Mesendoderm (in vitro differentiated cells): ENCODE data around the gene HSF5.

Experiments used
- DNase-seq: peaks from one replicate; pipeline ENCODE4 v3.0.0; 2013
- H2AK5ac ChIP-seq: 2 replicates; pipeline ENCODE4 v1.6.1; 2013; ENCODE audit warnings: low read length, inconsistent platforms
- H2BK120ac ChIP-seq: 2 replicates; pipeline ENCODE4 v1.6.1; 2013; ENCODE audit warnings: low read depth, mild to moderate bottlenecking, low read length, moderate library complexity, mixed read lengths
- H2BK15ac ChIP-seq: replicated peaks from 2 replicates; pipeline ENCODE4 v1.6.1; 2013; ENCODE audit warnings: low read depth, mild to moderate bottlenecking, moderate library complexity
- H2BK5ac ChIP-seq: 2 replicates; pipeline ENCODE4 v1.6.1; 2013; ENCODE audit warnings: low read length, inconsistent platforms
- H3K18ac ChIP-seq: 2 replicates; pipeline ENCODE4 v1.6.1; 2013; ENCODE audit warnings: mild to moderate bottlenecking, low read length, mixed read lengths
- H3K23ac ChIP-seq: one replicate; pipeline ENCODE4 v1.6.1; 2013; ENCODE audit warnings: low read length
- H3K27ac ChIP-seq: 2 replicates; pipeline ENCODE4 v1.5.1; 2013; ENCODE audit warnings: low read depth, mild to moderate bottlenecking, inconsistent platforms, low read length, moderate library complexity
- H3K27me3 ChIP-seq: 2 replicates; pipeline ENCODE4 v1.6.1; 2013; ENCODE audit warnings: low read length, control low read depth, mild to moderate bottlenecking, inconsistent platforms; ENCODE audit not compliant: insufficient read depth, poor library complexity
- H3K36me3 ChIP-seq: 2 replicates; pipeline ENCODE4 v1.6.1; 2013; ENCODE audit warnings: low read length, inconsistent platforms; ENCODE audit not compliant: control insufficient read depth, insufficient read depth
- H3K4ac ChIP-seq: one replicate; pipeline ENCODE4 v1.6.1; 2013; ENCODE audit warnings: low read depth, mild to moderate bottlenecking, low read length, moderate library complexity
- H3K4me1 ChIP-seq: 2 replicates; pipeline ENCODE4 v1.6.1; 2013; ENCODE audit warnings: low read depth, low read length, inconsistent platforms; ENCODE audit not compliant: control insufficient read depth
- H3K4me2 ChIP-seq: 2 replicates; pipeline ENCODE4 v1.6.1; 2013; ENCODE audit warnings: low read length
- H3K4me3 ChIP-seq: 2 replicates; pipeline ENCODE4 v1.5.1; 2013; ENCODE audit warnings: mild to moderate bottlenecking, low read length
- H3K56ac ChIP-seq: one replicate; pipeline ENCODE4 v1.6.1; 2013; ENCODE audit warnings: low read length
- H3K79me1 ChIP-seq: 2 replicates; pipeline ENCODE4 v1.6.1; 2013; ENCODE audit warnings: low read length, inconsistent platforms
- H3K79me2 ChIP-seq: 2 replicates; pipeline ENCODE4 v1.6.1; 2013; ENCODE audit warnings: mild to moderate bottlenecking, low read length; ENCODE audit not compliant: control insufficient read depth, insufficient read depth
- H3K9ac ChIP-seq: 2 replicates; pipeline ENCODE4 v1.6.1; 2013; ENCODE audit warnings: low read length, inconsistent platforms
- H4K5ac ChIP-seq: one replicate; pipeline ENCODE4 v1.6.1; 2013; ENCODE audit warnings: low read length
- H4K8ac ChIP-seq: one replicate; pipeline ENCODE4 v1.6.1; 2013; ENCODE audit warnings: low read depth, mild to moderate bottlenecking, control low read depth, low read length, moderate library complexity
- WGBS: extraction: QIAGEN DNeasy Blood & Tissue Kit; methylation state at CpG from one replicate; pipeline ENCODE4 v1.1.7; 2013; ENCODE audit warnings: low lambda C conversion rate, missing lambda C conversion rate; ENCODE audit not compliant: insufficient coverage; ENCODE audit errors: extremely low coverage; 5-methylcytosine and 5-hydroxymethylcytosine counted together

The HSF5 gene

DNA sequence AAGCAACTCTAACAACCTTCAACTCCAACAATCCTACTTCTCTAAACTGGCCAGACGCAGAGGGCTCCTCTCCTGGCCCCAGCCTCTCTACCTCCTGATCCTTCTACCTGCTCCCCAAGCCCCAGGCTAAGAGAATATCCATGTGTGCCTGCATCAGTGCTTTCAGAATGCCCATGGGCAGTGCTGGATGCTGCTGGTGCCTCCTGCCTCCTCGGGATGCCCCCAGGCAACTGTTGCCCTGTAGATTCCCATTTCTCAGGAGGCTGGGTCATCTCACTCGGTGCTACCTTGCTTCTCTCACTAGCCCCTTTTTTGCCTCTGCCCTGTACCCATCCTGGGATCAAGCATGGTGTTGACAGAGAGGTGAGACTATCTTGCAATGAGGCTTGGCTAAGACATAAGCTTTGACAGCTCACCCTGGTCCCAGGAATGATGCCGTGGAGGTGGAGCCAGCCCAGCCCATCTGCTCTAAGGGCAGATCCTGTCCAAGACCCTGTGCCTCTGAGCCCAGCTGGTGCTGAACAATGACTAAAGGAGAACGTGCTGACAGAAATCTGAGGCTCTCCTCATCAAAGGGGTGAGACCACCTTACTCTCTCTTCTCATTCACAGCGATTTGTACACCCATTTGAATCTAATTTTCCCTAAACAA, 116.8 kb downstream of the HSF5 start:
- Histone ChIP-seq H4K5ac (no peak overlapping the region), H3K4ac (no peak overlapping the region), H3K56ac (no peak overlapping the region), H2BK120ac (no peak overlapping the region), H3K18ac (no peak overlapping the region), H3K79me1 (no peaks in the 10 kb centered on the region), H4K8ac (no peak overlapping the region), H3K27ac (no peak overlapping the region), H3K79me2 (no peaks in the 10 kb centered on the region), H3K4me2 (no peak overlapping the region), H3K4me3 (no peak overlapping the region), H3K9ac (no peak overlapping the region), H2BK15ac (no peak overlapping the region), H3K23ac (no peak overlapping the region), H2AK5ac (no peak overlapping the region), H3K4me1 (peaks cover 3% of the 10 kb centered on the region), H2BK5ac (no peak overlapping the region), H3K36me3 (no peaks in the 10 kb centered on the region), H3K27me3 (no peaks in the 10 kb centered on the region)
- no CpG with 5 or more reads among the region's 6 CpGs for WGBS
- no peak for DNase-seq

DNA sequence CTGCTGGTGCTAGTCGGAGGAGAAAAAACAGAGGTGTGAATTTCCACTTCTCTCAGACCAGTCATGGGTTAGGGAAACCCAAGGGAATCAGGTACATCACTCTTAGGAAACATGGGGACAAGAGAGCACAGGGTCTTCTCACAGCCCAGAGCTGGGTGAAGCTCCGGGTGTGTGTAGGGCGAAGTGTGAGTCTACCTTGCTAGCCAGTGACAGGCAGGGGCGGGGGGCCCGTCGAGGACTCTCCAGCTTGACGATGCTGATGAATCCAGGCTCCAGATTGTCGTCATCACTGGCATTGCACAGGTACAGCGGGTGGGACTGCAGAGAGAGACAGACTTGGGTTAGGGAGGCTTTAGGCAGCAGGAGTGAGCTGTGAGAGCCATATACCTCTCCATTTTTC, 117.5 kb downstream of the HSF5 start:
- Histone ChIP-seq H3K79me1 (no peaks in the 10 kb centered on the region), H3K27me3 (no peaks in the 10 kb centered on the region), H3K79me2 (no peaks in the 10 kb centered on the region), H3K4me2 (no peak overlapping the region), H3K27ac (no peak overlapping the region), H2BK5ac (no peak overlapping the region), H3K4ac (no peak overlapping the region), H3K56ac (no peak overlapping the region), H3K4me3 (no peak overlapping the region), H2AK5ac (no peak overlapping the region), H4K8ac (no peak overlapping the region), H3K36me3 (no peaks in the 10 kb centered on the region), H4K5ac (no peak overlapping the region), H3K18ac (no peak overlapping the region), H2BK120ac (no peak overlapping the region), H3K4me1 (no peaks in the 10 kb centered on the region), H2BK15ac (no peak overlapping the region), H3K23ac (no peak overlapping the region), H3K9ac (no peak overlapping the region)
- DNase-seq = no peak
- WGBS = no CpG with 5 or more reads among the region's 9 CpGs

DNA sequence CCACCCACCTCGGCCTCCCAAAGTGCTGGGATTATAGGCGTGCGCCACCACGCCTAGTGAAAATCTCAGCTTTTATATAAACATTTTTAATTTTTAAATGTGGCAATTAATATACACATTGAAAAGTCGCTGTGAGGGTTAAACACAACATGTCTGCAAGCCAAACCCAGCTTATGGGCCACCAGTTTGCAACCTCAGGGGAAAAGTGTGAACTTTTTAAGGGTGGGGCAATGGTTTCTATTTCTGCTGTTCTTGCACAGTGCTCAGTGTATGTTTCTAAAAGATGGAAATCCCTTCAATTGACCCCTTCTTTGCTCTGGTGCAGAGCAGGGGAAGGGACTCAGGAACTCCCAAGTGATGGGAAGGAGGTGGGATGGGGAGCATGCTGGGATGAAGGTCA, 117.9 kb downstream of the HSF5 start:
- Histone ChIP-seq H4K8ac (no peak overlapping the region), H3K4ac (no peak overlapping the region), H2BK120ac (no peak overlapping the region), H3K56ac (no peak overlapping the region), H3K27me3 (no peaks in the 10 kb centered on the region), H3K18ac (no peak overlapping the region), H3K79me2 (no peaks in the 10 kb centered on the region), H2AK5ac (no peak overlapping the region), H3K4me1 (no peaks in the 10 kb centered on the region), H3K9ac (no peak overlapping the region), H3K4me3 (no peak overlapping the region), H3K4me2 (no peak overlapping the region), H2BK15ac (no peak overlapping the region), H3K79me1 (no peaks in the 10 kb centered on the region), H3K36me3 (no peaks in the 10 kb centered on the region), H3K27ac (no peak overlapping the region), H2BK5ac (no peak overlapping the region), H4K5ac (no peak overlapping the region), H3K23ac (no peak overlapping the region)
- no peak for DNase-seq
- WGBS = no CpG with 5 or more reads among the region's 5 CpGs
